ENCODE measurements around the gene EPS8.

- no peak for TF ChIP-seq CTCF (IDR thresholded peaks at IDR 0.05)
- no peak for TF ChIP-seq POLR2A (IDR thresholded peaks at IDR 0.05)
These were observed 80.7 kb downstream of the EPS8 start for GRCh38 chr12:15708396-15709076.

Data from stomach (tissue), 4 donors.